Neural cell (in vitro differentiated cells): ENCODE measurements around the gene WDSUB1.

Experiments used
- CTCF ChIP-seq: fragments of 450-650 bp; IDR thresholded peaks from 2 replicates; pipeline ENCODE4 v1.5.1; 2014; ENCODE audit warnings: antibody characterized with exemption, mild to moderate bottlenecking, moderate library complexity; ENCODE audit not compliant: poor library complexity, severe bottlenecking
- EP300 ChIP-seq: fragments of 450-650 bp; conservative IDR thresholded peaks from 2 replicates; pipeline ENCODE4 v1.6.1; 2014; ENCODE audit warnings: antibody characterized with exemption, mild to moderate bottlenecking, moderate library complexity; ENCODE audit not compliant: poor library complexity, severe bottlenecking
- POLR2AphosphoS5 ChIP-seq: IDR thresholded peaks from 2 replicates; pipeline ENCODE4 v1.6.1; 2012

- TF ChIP-seq POLR2AphosphoS5 (no peak), CTCF (no peak), EP300 (no peak)
These were observed 74.8 kb downstream of the WDSUB1 start for GRCh38 chr2:159211447-159212396.
